ENCODE data around the gene LCN10.
"Not testable (repeated sequence)": the region's sequence is repeated elsewhere in the genome, so short reads cannot be mapped to it uniquely, and the experiment has no call there.

Gene LCN10

DNA sequence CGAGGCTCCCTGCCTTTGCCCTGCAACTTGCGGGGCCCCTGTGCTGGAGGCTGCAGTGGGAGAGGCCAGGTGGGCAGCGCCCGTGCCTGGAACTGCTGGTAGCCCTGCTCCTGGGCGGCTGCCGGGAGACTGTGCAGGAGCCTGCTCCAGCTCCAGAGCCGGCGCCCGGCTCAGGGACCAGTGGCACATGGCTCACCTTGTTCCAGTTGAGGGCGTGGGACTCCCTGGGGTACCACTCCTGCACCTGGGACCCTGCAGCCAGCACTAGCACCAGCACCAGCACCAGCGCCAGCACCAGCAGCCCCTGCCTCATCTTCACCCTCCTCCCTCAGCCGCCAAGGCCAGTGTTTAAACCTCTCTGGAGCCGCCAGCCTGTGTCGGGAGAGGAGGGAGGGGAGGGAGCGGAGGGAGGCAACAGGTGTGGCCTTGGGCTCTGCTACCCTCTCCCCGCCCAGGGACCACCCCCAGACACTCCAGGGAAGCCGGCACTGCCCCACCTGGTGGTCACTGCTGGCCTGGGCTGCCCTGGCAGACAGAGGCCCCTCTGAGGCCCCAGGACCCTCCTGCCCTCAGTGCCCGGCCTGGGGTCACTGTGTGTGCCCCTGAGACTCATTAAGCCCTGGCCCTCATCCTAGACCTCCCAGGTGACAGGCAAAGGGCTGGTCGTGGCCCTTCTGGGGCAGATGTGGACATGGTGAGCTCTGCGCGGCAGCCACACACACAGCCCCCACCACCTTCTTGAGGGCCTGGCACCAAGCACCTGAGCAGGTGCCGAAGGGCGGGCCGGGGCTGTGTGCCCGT is at the start of gene LCN10:
TSS of gene LCN10 (minus strand) at position 350 of the 801 bp plus-strand sequence. CDS start at position 313, 37 bp downstream.
- no peak for DNase-seq (ENCODE audit: low read depth in 1 of 2, low spot score in 1 of 2)

DNA sequence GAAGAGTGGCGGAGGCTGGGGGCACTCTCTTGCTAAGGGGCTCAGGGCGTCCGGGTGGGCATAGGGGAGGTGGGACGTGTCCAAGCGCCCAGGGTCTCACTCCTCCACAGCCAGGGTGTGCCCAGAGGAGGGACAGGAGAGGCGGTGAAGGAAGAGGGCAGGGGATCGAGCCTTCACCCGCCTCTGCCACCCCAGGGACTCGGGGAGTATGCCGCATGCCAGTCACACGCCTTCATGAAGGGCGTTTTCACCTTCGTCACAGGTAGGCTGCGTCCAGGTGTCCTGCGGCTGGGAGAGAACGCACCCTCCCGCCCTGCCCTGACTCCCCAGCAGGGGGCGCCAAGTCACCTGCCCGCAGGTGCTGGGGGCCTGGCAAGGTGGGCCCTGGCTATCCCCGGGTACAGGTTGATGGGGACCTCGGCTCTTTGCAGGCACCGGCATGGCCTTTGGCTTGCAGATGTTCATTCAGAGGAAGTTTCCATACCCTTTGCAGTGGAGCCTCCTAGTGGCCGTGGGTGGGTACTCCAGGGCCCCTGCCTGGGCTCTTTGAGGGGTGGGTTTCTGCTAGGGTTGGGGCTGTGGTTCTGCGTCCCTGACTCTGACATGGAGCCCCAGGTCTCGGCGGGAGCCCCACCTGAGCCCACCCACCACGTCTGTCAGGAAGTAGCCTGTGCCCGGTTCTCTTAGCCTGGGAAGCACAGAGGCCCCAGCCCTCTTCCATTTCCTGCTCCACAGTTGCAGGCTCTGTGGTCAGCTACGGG is 49.0 kb upstream of the LCN10 start:
- peak; percentile 45 to 54 for DNase-seq (ENCODE audit: low read depth in 1 of 2, low spot score in 1 of 2)

DNA sequence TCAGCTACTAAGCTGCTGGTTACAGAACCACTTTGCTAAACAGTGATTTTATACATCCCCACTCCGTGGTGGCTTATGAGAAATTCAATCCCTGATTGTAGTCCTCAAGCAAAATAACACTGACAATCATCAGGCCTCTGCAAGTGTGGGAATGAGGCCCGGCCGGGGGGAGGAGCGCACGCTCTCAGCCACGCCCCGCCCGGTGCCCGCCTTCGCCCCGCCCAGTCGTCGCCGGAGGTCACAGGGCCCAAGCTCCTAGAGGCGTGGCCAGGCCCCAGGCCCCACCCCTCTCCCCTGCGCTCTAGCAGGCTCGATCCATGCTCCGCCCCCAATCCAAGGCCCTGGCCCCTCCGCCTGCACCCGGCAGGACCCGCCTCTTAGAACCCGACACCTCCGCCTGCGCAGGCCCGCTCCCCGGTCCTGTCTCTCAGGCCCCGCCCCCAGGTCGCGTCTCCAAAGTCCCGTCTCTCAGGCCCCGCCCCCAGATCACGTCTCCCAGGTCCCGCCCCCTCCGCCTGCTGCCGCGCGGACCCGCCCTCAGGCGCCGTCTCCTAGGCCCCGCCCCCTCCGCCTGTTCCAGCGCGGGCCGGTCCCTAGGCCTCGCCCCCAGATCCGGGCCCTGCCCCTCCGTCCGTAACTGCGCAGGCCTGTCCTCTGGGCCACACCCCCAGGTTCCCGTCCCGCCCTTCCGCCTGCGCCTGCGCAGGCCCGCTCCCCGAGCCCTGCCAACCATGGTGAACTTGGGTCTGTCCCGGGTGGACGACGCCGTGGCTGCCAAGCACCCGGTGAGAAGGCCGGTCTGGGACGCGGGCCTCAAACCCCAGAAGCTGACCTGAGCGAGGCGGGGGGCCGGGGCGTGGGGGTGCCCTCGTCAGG is 48.1 kb upstream of the LCN10 start, which contains the start of gene TMEM141:
TSS of gene TMEM141 (plus strand) at position 705 of the 876 bp plus-strand sequence. CDS start at position 732, 27 bp downstream.
- DNase-seq (ENCODE audit: low read depth in 1 of 2, low spot score in 1 of 2) = peak; percentile 100

DNA sequence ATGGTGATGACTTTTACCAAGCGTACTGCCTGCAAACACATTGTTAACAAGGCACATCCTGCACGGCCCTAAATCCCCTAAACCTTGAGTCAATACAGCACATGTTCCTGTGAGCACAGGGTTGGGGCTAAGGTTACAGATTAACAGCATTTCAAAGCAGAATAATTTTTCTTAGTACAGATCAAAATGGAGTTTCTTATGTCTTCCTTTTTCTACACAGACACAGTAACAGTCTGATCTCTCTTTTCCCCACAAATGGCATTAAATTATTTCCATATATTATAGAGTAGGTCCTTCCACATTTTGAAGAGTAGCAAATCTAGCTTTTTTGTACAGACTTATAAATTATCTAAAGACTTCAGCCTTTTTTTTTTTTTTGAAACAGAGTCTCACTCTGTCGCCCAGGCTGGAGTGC is 46.8 kb upstream of the LCN10 start:
- DNase-seq (ENCODE audit: low read depth in 1 of 2, low spot score in 1 of 2) = no peak

DNA sequence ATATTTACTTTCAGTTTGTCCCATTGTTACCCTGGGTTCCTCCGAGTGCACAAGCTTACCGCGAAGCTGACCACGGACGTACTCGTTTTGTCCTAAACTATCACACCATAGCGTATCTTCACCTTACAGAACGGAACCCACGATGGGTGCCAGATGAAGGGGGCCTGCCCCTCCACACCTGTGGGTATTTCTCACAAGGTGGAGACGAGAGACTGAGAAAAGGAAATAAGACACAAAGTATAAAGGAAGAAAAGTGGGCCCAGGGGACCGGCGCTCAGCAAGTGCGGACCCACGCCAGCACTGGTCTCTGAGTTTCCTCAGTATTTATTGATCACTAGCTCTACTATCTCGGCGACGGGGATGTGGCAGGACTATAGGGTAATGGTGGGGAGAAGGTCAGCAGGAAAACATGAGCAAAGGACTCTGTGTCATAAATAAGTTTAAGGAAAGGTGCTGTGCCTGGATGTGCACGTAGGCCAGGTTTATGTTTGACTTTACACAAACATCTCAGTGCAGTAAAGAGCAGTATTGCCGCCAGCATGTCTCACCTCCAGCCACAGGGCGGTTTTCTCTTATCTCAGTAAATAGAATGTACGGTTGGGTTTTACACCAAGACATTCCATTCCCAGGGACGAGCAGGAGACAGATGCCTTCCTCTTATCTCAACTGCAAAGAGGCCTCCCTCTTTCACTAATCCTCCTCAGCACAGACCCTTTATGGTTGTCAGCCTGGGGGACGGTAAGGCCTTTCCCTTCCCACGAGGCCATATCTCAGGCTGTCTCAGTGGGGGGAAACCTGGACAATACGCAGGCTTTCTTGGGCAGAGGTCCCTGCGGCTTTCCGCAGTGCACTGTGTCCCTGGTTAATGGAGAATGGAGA is 46.1 kb upstream of the LCN10 start:
- not testable (repeated sequence) for DNase-seq (ENCODE audit: low read depth in 1 of 2, low spot score in 1 of 2)

DNA sequence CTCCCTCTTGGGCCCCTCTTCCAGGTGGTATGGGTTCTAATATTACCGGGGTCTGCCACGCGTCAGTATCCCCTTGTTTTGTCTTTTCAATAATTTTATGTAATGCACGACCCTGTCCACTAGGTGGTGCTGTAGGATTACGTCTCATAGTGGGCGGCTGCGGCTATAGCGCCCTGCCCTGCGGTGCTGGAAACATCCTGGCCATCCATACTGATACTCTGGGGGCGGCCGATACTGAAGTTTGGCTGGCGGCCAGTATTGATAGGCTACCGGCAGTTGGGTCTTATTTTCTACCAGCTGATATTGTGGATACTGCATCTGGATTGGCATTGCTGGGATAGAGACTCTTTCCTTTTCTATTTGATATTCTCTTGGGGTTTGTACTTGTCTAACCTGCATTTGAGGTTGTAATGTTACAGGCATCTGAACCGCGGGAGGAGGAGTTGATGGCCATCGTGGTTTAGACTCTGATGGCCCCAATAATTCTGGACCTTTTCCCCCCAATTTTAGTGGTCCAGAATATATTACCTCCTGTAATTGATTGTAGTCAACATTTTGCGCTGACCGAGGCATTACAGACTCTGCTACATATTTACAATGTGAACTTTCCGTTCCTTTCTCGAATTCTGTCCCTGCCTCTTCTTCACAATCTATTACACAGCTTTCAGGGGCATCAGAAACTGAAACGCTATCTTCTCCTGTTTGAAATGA is 45.1 kb upstream of the LCN10 start:
- DNase-seq (ENCODE audit: low read depth in 1 of 2, low spot score in 1 of 2) = peak in 1 of 2 donors; percentile 37

DNA sequence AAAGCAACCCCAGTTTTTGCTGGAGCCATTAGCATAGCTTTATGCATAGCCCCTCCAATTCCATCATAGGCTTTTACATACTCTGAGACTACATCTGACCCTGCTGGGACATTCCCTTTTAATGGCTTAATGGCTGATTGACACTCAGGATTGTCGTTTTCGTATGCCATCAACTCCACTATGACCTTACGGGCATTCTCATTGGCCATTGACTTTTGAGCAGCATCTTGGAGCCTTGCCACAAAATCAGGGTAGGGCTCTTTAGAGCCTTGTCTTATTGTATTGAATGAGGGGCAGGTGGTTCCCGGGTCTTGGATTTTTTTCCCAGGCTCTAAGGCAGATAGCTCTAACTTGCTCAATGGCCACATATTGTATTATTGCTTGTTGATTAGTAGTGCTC is 44.2 kb upstream of the LCN10 start:
- DNase-seq (ENCODE audit: low read depth in 1 of 2, low spot score in 1 of 2) = not testable (repeated sequence)

DNA sequence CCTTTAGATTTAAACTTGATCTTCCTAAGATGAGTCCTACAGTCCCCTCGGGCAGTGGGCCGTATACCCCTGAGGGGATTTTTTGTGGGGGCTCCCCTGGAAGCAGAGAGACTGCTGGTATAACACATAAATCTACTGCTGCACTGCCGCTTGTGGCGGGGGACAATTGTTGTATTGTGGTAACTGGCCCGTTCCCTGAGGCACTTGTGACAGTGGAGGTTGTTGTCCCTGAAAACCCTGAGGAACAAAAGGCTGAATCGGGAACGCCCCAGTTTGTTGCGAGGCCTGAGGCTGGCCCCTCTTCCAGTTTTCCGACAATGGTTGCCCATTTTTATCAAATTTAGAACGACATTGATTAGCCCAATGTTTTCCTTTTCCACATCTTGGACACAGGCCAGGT is 43.7 kb upstream of the LCN10 start:
- DNase-seq (ENCODE audit: low read depth in 1 of 2, low spot score in 1 of 2) = no peak

DNA sequence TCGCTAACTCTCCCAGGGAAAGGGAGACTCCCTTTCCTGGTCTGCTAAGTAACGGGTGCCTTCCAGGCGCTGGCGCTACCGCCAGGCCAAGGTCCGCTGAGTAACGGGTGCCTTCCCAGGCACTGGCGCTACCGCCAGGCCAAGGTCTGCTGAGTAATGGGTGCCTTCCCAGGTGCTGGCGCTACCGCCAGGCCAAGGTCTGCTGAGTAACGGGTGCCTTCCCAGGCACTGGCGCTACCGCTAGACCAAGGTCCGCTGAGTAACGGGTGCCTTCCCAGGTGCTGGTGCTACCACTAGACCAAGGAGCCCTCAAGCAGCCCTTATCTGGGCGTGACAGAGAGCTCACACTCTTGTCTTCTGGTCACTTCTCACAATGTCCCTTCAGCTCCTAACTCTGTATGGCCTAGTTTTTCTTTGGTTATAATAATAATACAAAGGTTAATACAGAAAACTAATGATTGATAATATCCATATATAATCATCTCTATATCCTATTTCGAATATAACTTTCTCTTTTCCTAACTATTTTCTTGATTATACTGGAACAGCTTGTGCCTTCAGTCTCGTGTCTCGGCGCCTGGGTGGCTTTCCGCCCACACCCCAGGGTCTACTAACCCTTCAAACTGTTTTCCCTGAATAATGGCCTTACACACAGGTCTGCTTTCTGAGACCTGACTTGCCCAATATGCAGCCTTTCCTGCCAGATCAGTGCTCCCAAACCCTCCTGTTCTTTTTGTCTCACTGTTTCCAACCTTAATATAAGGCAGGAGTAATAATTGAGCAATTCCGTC is 43.0 kb upstream of the LCN10 start:
- not testable (repeated sequence) for DNase-seq (ENCODE audit: low read depth in 1 of 2, low spot score in 1 of 2)

DNA sequence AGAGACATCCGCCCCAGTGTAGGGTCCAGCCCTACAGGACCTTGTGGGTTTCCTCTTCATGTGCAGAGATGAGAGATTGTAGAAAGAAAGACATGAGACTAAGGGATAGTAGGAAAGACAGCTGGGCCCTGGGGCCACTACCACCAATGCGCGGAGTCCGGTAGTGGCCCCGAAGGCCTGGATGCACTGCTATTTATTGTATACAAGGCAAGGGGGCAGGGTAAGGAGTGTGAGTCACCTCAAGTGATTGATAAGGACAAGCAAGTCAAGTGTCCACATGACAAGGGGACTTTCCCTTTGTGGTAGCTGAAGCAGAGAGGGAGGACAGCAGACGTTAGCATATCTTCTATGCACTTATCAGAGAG is 42.2 kb upstream of the LCN10 start:
- DNase-seq (ENCODE audit: low read depth in 1 of 2, low spot score in 1 of 2) = no peak

DNA sequence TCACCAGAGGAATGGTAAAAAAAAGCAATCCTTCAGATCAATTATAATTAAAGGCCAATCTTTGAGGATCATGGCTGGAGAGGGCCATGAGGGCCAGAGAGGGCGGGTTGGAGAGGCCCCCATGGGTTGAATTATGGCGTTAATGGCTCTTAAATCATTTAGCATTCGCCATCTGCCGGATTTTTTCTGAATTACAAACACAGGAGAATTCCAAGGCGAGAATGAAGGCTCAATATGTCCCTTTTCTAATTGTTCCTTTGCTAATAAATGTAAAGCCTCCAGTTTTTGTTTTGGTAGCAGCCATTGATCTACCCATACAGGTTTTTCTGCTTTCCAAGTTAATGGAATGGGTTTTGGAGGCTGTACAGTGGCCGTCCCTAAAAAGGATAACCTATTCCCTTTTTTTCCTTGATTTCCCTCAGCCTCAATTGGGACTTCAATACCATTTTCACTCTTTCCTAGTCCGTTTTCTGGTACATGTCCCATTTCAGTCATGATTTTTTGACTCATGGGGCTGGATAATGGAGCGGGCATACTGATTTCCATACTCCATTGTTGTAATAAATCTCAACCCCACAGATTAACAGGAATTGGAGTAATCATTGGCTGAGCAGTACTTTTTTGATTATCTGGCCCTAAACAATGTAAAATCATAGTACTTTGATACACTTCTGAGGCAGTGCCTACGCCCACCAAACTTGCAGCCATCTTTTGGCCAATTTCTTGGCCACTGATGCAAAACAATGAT is 41.7 kb upstream of the LCN10 start:
- no peak for DNase-seq (ENCODE audit: low read depth in 1 of 2, low spot score in 1 of 2)

DNA sequence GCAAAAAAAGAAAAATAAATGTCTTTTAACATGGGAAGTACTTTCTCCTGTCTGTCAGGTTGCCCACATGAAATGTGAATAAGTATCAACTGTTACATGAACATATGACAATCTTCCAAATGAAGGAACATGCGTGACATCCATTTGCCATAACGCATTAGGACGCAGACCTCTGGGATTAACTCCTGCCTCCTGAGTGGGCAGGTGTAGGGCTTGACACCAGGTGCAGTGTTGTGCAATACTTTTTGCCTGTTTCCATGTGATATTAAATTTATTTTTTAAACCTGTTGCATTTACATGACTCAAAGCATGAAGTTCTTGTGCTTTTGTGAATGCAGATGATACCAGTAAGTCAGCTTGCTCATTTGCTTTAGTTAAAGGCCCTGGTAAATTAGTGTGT is 39.7 kb upstream of the LCN10 start:
- no peak for DNase-seq (ENCODE audit: low read depth in 1 of 2, low spot score in 1 of 2)

DNA sequence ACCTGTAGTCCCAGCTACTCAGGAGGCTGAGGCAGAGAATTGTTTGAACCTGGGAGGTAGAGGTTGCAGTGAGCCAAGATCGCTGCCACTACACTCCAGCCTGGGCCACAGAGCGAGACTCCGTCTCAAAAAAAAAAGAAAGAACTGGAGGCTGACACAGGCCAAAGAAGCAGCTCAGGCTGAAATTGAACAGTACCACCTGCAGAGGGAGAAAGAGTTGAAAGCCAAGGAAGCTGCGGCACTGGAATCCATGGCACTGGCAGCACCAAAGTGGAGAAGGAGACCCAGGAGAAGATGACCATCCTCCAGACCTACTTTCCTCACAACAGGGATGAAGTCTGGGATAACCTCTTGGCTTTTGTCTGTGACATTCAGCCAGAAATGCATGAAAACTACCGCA is 37.1 kb upstream of the LCN10 start:
- DNase-seq (ENCODE audit: low read depth in 1 of 2, low spot score in 1 of 2) = no peak

DNA sequence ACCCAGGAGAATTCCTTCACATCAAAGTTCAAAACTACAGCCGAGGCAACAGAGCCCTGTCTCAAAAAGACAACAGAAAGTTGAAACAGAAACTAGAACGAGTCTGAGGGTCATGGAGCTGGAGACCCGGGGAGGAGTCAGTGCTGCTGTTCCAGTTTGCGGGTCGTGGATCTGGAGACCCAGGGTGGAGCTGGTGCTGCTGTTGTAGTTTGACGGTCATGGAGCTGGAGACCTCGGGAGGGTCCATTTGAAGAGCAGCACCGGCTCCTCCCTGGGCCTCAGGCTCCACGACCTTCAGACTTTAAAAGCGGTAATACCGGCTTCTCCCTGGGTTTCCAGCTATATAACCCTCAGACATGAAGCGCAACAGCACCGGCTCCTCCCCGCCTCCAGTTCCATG is 34.6 kb upstream of the LCN10 start:
- no peak for DNase-seq (ENCODE audit: low read depth in 1 of 2, low spot score in 1 of 2)

DNA sequence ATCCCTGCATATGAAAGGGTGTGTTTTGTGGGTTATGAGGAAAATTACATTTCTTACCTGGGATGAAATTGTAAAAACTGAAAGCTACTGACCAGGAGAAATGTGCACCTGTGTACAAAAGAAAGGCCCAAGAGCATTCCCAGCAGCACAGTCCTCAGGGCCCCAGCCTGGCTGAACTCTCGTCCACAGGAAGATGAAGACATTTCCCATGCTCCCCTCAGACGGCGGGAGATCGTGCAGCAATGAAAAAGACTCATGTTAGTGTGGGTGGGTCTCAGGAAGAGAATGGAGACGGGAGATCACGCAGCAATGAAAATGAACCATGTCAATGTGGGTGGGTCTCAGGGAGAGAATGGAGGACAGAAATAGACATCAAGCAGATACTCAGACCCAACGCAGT is 34.2 kb upstream of the LCN10 start:
- DNase-seq (ENCODE audit: low read depth in 1 of 2, low spot score in 1 of 2) = no peak

DNA sequence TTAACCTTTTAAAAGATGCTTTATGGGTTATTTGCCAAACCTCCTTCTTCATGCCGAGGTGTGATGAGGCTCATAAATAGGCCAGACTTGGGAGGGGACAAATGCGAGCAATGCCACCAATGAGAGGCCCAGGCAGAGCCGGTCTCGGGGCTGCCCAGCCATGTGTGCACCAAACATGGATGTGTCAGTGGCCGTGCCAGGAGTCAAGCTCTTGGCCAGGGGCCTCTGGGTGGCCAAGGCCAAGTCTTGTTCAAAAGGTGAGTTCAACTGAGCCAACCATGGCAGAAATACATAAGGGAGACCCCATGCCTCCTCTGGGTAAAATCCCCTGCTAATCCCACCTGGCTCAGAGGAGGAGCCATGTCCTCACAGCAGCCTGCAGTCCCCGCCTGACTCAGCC is 32.5 kb upstream of the LCN10 start:
- DNase-seq (ENCODE audit: low read depth in 1 of 2, low spot score in 1 of 2) = no peak

DNA sequence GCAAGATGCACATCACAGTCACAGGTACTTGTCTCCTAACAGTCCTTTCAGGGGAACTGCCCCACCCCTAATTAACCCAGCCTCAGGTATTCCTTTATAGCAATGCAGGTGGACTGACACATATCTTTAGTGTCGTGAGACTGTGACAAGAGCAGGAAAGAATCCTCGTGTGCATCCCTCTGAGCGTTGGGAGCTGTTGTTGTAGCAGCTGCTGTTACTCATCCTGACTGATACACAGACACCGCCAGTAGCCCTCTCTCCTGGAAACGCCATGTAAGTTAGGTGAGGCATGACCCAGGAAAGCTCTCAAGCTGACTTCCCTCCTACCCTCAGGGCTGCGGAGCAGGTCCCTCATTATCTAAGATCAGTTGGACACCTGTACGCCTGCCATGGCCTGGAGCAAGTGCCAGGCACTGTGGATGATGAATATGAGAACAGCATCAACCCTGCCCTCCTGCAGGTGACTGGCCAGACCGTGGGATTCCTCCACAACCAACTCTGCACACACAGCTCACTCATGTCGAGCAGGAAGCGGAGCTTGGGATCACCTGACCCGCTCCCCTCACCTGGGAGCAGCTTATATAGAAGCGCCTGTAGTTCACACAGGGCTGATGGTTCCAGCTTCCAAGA is 31.8 kb upstream of the LCN10 start:
- no peak for DNase-seq (ENCODE audit: low read depth in 1 of 2, low spot score in 1 of 2)
